DND-41 (cell line): Measurements from ENCODE around the gene MAP3K12.

Experiments
- EZH2 ChIP-seq: IDR thresholded peaks from 3 replicates; pipeline ENCODE4 v1.6.1; 2012; ENCODE audit warnings: borderline replicate concordance, low read depth, mild to moderate bottlenecking, moderate library complexity, low read length, inconsistent platforms; ENCODE audit not compliant: severe bottlenecking
- TF ChIP-seq, protein P1 (sequence below): IDR thresholded peaks from 2 replicates; pipeline ENCODE4 v1.5.1; 2012; ENCODE audit warnings: borderline replicate concordance, low read length, moderate library complexity, mild to moderate bottlenecking; ENCODE audit not compliant: poor library complexity, severe bottlenecking; ENCODE audit errors: extremely low read depth

DNA sequence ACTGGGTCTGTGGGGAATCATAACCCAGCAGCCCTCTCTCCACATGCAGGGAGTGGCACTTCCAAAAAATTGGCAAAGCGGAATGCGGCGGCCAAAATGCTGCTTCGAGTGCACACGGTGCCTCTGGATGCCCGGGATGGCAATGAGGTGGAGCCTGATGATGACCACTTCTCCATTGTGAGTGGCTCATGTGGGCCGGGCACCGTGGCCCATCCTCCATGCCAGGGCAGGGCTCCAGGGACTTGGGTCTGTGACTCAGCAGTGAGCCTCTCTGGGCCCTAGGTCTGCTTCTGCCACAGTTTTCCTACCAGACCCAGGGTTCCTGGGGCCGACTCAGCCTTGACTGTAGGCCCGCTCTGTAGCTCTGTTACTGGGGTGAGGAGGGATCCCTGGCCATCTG, 5.8 kb upstream of the MAP3K12 start:
- TF ChIP-seq, protein P1, sequence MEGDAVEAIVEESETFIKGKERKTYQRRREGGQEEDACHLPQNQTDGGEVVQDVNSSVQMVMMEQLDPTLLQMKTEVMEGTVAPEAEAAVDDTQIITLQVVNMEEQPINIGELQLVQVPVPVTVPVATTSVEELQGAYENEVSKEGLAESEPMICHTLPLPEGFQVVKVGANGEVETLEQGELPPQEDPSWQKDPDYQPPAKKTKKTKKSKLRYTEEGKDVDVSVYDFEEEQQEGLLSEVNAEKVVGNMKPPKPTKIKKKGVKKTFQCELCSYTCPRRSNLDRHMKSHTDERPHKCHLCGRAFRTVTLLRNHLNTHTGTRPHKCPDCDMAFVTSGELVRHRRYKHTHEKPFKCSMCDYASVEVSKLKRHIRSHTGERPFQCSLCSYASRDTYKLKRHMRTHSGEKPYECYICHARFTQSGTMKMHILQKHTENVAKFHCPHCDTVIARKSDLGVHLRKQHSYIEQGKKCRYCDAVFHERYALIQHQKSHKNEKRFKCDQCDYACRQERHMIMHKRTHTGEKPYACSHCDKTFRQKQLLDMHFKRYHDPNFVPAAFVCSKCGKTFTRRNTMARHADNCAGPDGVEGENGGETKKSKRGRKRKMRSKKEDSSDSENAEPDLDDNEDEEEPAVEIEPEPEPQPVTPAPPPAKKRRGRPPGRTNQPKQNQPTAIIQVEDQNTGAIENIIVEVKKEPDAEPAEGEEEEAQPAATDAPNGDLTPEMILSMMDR: no peak
- TF ChIP-seq EZH2: no peak
